ENCODE measurements around the gene MRAS. TPM values are rescaled to one million over a fixed set of nuclear protein-coding genes. Genes with fewer than 3 reads are reported as not detected.

The MRAS gene
- total RNA-seq, 1 experiment from 2014 or later = 0.77 TPM

DNA sequence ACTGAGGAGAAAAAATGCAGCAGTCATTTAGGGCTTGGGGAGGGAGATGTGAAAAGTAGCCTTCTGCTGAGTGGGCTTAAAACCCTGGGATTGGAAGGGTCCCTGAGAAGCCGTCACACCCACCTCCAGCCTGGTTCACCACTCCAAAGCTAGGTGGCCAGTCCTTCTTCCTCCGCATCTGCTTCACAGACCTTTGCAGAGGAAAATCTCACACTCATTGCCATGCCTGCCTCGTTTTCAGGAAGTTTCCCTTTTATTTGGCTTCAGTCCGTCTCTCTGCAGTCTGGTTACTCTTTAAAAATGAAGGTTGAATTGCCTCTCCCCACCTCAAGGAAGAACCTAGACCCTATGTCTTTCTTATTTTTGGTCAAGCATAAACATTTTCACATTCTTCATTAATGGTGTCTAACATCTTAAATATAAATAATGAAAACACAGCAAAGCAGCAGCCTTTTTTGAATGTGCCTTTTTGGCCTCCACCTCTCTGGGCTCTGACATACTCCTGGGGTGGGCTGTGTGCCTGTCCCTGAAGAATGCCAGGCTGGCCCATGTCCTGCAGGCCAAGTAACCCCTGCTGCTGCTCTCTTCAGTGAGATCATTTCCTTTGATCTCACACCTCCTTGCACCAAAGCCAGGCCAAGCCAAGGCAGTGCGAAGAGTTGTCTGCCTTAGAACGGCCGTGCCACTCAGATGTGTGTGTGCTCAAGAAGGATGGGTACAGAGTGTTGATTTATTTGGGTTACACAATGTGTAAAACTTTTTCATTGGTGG lies 11.0 kb downstream of the MRAS start:
- TF ChIP-seq, protein P1, sequence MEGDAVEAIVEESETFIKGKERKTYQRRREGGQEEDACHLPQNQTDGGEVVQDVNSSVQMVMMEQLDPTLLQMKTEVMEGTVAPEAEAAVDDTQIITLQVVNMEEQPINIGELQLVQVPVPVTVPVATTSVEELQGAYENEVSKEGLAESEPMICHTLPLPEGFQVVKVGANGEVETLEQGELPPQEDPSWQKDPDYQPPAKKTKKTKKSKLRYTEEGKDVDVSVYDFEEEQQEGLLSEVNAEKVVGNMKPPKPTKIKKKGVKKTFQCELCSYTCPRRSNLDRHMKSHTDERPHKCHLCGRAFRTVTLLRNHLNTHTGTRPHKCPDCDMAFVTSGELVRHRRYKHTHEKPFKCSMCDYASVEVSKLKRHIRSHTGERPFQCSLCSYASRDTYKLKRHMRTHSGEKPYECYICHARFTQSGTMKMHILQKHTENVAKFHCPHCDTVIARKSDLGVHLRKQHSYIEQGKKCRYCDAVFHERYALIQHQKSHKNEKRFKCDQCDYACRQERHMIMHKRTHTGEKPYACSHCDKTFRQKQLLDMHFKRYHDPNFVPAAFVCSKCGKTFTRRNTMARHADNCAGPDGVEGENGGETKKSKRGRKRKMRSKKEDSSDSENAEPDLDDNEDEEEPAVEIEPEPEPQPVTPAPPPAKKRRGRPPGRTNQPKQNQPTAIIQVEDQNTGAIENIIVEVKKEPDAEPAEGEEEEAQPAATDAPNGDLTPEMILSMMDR (conservative IDR thresholded peaks at IDR 0.05; ENCODE audit: low read depth, low read length) = no peak
- no peak for TF ChIP-seq EZH2 (IDR thresholded peaks at IDR 0.05; ENCODE audit: borderline replicate concordance, low read depth, low read length, poor library complexity, severe bottlenecking)

DNA sequence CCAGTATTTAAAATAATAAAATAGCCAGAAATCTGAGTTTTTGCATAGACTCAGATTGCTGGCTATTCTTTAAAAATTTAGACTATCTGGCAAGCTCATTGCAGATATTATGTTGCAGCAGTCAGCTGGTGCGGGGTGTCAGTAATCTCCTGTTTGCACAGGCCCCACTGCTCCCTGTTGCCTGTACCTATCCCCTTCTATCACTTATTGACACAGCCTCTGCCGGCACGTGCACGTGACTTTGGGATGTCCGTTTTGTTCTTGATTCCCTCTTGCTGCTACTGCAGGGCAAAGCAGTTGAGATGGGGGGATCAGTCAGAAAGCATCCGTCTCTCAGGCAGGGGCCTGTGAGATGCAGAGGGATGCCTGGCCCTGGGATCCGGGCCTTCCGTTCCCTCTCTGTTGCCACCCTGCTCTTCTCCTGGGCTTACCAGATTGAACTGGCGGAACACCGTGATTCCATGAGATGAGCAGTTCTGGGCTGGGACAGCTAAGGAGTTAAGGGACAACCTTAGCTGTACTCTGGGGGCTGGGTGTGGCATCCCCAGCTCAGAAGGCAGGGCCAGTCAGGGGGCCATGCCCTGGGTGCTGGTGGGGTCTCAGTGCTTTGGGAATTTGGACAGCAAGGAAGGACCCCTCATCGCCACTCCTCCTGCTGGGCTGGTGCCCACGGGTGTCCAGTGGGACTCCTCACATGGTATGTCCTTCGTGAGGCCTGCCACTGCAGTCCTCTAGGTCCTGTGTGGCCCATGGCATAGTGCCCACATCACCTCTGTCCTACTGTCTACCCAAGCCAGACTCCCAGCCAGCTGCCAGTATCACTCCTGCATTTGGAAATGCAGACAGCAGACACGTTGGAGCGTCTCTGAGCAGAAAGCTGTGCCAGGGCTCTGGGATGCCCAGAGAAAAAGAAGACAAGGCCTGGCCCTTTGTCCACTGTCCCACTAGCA lies 11.8 kb downstream of the MRAS start:
- no TSS peak for BruUV-seq (replicated peaks)
- DNase-seq (ENCODE audit: low spot score) = no peak
- ChIA-PET CTCF (no interaction called here), POLR2A (ENCODE audit: low non-redundant PET) (no interaction called here)
- Histone ChIP-seq H3K4me3 (ENCODE audit: low read depth, low read length, poor library complexity, severe bottlenecking) (no peak overlapping the region), H3K9me3 (ENCODE audit: low read depth, low read length, poor library complexity, severe bottlenecking) (no peaks in the 10 kb centered on the region), H3K36me3 (ENCODE audit: insufficient read depth, low read length, poor library complexity, severe bottlenecking) (no peaks in the 10 kb centered on the region), H3K27me3 (replicated peaks; ENCODE audit: insufficient read depth, low read depth, low read length, poor library complexity) (no peaks in the 10 kb centered on the region), H3K4me1 (ENCODE audit: insufficient read depth, low read length, poor library complexity, severe bottlenecking) (no peaks in the 10 kb centered on the region), H3K27ac (ENCODE audit: low read depth, low read length, poor library complexity, severe bottlenecking) (no peak overlapping the region)
- TF ChIP-seq, protein P1 (conservative IDR thresholded peaks at IDR 0.05; ENCODE audit: low read depth, low read length) = no peak
- intact Hi-C loops (cut with micrococcal nuclease; ENCODE audit: unreplicated experiment) = no loop called here

More for the DNA sequence above, 11.0 kb downstream of the MRAS start:
- Histone ChIP-seq H3K4me1 (ENCODE audit: insufficient read depth, low read length, poor library complexity, severe bottlenecking) (no peaks in the 10 kb centered on the region), H3K9me3 (ENCODE audit: low read depth, low read length, poor library complexity, severe bottlenecking) (no peaks in the 10 kb centered on the region), H3K36me3 (ENCODE audit: insufficient read depth, low read length, poor library complexity, severe bottlenecking) (no peaks in the 10 kb centered on the region), H3K27me3 (replicated peaks; ENCODE audit: insufficient read depth, low read depth, low read length, poor library complexity) (no peaks in the 10 kb centered on the region), H3K4me3 (ENCODE audit: low read depth, low read length, poor library complexity, severe bottlenecking) (no peak overlapping the region), H3K27ac (ENCODE audit: low read depth, low read length, poor library complexity, severe bottlenecking) (no peak overlapping the region)
- BruUV-seq (replicated peaks) = no TSS peak
- ChIA-PET POLR2A (ENCODE audit: low non-redundant PET) (no interaction called here), CTCF (no interaction called here)
- intact Hi-C loops (cut with micrococcal nuclease; ENCODE audit: unreplicated experiment) = no loop called here
- no peak for DNase-seq (ENCODE audit: low spot score)

DNA sequence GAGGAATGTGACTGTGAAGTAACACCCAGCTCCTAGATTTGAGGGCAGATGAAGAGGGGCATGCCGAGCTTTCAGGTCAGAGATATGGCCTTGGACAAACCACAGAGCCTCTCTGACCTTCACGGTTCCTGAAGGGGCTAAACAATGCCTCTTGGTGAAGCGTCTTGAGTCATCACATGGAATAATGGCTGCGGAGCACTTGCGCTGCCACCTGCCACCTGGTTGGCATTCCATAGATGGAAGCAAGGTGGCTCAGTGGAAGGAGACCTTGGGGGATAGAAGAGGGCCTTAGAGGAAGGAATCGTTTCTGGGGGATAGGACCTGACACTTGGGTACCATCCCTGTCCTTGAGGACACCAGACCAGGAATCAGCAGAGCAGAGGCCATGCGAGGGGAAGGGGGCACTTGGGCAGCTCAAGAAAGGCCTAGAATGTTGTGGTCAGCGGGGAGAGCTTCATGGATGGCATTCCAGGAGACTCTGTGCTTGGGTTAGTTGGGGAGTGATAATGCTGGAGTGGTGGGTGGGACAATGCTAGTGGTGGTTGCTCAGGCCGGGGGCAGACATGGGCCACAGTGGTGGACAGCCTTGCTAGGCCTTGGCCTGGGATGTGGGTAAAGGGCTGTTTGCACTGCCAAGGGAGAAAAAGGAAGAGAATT lies 12.6 kb downstream of the MRAS start:
- Histone ChIP-seq H3K4me1 (ENCODE audit: insufficient read depth, low read length, poor library complexity, severe bottlenecking) (no peaks in the 10 kb centered on the region), H3K4me3 (ENCODE audit: low read depth, low read length, poor library complexity, severe bottlenecking) (no peak overlapping the region), H3K36me3 (ENCODE audit: insufficient read depth, low read length, poor library complexity, severe bottlenecking) (no peaks in the 10 kb centered on the region), H3K9me3 (ENCODE audit: low read depth, low read length, poor library complexity, severe bottlenecking) (no peaks in the 10 kb centered on the region), H3K27ac (ENCODE audit: low read depth, low read length, poor library complexity, severe bottlenecking) (no peak overlapping the region), H3K27me3 (replicated peaks; ENCODE audit: insufficient read depth, low read depth, low read length, poor library complexity) (no peaks in the 10 kb centered on the region)
- ChIA-PET POLR2A (ENCODE audit: low non-redundant PET) (no interaction called here), CTCF (no interaction called here)
- BruUV-seq (replicated peaks) = no TSS peak
- intact Hi-C loops (cut with micrococcal nuclease; ENCODE audit: unreplicated experiment) = no loop called here
- TF ChIP-seq, protein P1 (conservative IDR thresholded peaks at IDR 0.05; ENCODE audit: low read depth, low read length) = no peak
- no peak for TF ChIP-seq EZH2 (IDR thresholded peaks at IDR 0.05; ENCODE audit: borderline replicate concordance, low read depth, low read length, poor library complexity, severe bottlenecking)
- no peak for DNase-seq (ENCODE audit: low spot score)

Measured in A673 (cell line).